22Rv1 (cell line): ENCODE data around the gene SAP30L.

Experiments
- ZFX ChIP-seq: fragments of 450-650 bp; IDR thresholded peaks from 2 replicates; pipeline ENCODE4 v1.6.1; 2017; ENCODE audit warnings: antibody characterized with exemption, borderline replicate concordance
- TF ChIP-seq, protein P1 (sequence below): fragments of 450-650 bp; IDR thresholded peaks from 2 replicates; pipeline ENCODE4 v1.5.1; 2017; ENCODE audit warnings: mild to moderate bottlenecking

- TF ChIP-seq, protein P1, sequence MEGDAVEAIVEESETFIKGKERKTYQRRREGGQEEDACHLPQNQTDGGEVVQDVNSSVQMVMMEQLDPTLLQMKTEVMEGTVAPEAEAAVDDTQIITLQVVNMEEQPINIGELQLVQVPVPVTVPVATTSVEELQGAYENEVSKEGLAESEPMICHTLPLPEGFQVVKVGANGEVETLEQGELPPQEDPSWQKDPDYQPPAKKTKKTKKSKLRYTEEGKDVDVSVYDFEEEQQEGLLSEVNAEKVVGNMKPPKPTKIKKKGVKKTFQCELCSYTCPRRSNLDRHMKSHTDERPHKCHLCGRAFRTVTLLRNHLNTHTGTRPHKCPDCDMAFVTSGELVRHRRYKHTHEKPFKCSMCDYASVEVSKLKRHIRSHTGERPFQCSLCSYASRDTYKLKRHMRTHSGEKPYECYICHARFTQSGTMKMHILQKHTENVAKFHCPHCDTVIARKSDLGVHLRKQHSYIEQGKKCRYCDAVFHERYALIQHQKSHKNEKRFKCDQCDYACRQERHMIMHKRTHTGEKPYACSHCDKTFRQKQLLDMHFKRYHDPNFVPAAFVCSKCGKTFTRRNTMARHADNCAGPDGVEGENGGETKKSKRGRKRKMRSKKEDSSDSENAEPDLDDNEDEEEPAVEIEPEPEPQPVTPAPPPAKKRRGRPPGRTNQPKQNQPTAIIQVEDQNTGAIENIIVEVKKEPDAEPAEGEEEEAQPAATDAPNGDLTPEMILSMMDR, result no peak
- no peak for TF ChIP-seq ZFX
Observed at GRCh38 chr5:154396128-154396527, 49.7 kb upstream of the SAP30L start.
